Prostate gland (tissue), 2 donors: ENCODE measurements around the gene SOX18.

ENCODE experiments used
- CTCF ChIP-seq, 4 experiments: fragments of 200-600 bp in 2 of 4; fragments of 450-650 bp in 2 of 4; sonication (generic) in 2 of 4; IDR thresholded peaks; 1 replicate in 3 of 4; 2 replicates in 1 of 4; pipeline ENCODE4 v1.5.1; 2016 to 2019; ENCODE audit warnings: antibody characterized with exemption in 4 of 4, mild to moderate bottlenecking in 2 of 4, moderate library complexity in 2 of 4
- POLR2A ChIP-seq: fragments of 450-650 bp; IDR thresholded peaks from one replicate; pipeline ENCODE4 v1.6.1; 2016; ENCODE audit warnings: antibody characterized with exemption, mild to moderate bottlenecking
- POLR2AphosphoS5 ChIP-seq: sonication (generic); formaldehyde crosslinking; IDR thresholded peaks from one replicate; pipeline ENCODE4 v1.6.1; 2017; ENCODE audit warnings: antibody characterized with exemption

- TF ChIP-seq CTCF (IDR thresholded peaks at IDR 0.05) (no peak), POLR2AphosphoS5 (no peak), POLR2A (no peak)
Measured at GRCh38 chr20:64015635-64016034, 33.8 kb downstream of the SOX18 start.
